HUES48 (cell line): Measurements from ENCODE around the gene RIN1.
A peak's percentile ranks its signal among the peaks of the same experiment; 100 is the strongest.
"Not testable (repeated sequence)": the region's sequence is repeated elsewhere in the genome, so short reads cannot be mapped to it uniquely, and the experiment has no call there.

Experiments used
- H3K27ac ChIP-seq: one replicate; pipeline ENCODE4 v1.7.0; 2013; ENCODE audit warnings: low read depth, low read length, inconsistent platforms
- H3K27me3 ChIP-seq: 2 replicates; pipeline ENCODE4 v1.6.1; 2013; ENCODE audit warnings: mild to moderate bottlenecking, low read length; ENCODE audit not compliant: control insufficient read depth, insufficient read depth
- H3K36me3 ChIP-seq: 2 replicates; pipeline ENCODE4 v1.6.1; 2013; ENCODE audit warnings: low read length; ENCODE audit not compliant: control insufficient read depth, insufficient read depth
- H3K4me1 ChIP-seq: 2 replicates; pipeline ENCODE4 v1.6.1; 2013; ENCODE audit warnings: mild to moderate bottlenecking, low read length; ENCODE audit not compliant: control insufficient read depth, insufficient read depth
- H3K4me3 ChIP-seq: 2 replicates; pipeline ENCODE4 v1.5.1; 2013; ENCODE audit warnings: mild to moderate bottlenecking, low read depth, low read length
- H3K9ac ChIP-seq: 2 replicates; pipeline ENCODE4 v1.6.1; 2013; ENCODE audit warnings: mild to moderate bottlenecking, low read depth, low read length, moderate library complexity
- H3K9me3 ChIP-seq: 2 replicates; pipeline ENCODE4 v1.6.1; 2013; ENCODE audit warnings: low read length; ENCODE audit not compliant: control insufficient read depth, insufficient read depth

RIN1 gene

GRCh38 chr11:66322732-66323427 is 13.4 kb downstream of the RIN1 start:
- Histone ChIP-seq H3K27ac (no peak overlapping the region), H3K4me3 (no peak overlapping the region), H3K4me1 (peaks cover 13% of the 10 kb centered on the region), H3K9ac (no peak overlapping the region), H3K36me3 (no peaks in the 10 kb centered on the region), H3K9me3 (no peaks in the 10 kb centered on the region), H3K27me3 (peaks cover 3% of the 10 kb centered on the region; the same call in 1 of the 2 replicates)

DNA sequence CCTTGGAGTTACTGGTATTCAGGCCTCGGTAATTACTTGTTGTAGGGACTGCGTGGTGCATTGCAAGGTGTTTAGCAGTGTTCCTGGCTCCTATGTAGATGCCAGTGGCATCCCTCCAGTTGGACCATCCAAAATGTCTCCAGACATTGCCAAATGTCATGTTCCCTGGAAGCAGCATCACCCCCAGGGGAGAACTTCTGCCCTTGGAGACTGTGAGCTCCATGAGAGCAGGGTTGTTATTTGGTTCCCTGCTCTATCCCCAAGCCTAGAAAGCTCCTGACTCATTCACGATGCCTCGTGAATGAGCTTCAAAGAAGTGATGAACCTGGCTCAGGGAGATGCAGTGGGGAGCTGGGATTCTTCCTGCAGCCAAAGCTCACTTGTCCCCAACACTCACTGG is 14.6 kb downstream of the RIN1 start:
- Histone ChIP-seq H3K9ac (no peak overlapping the region), H3K4me1 (peaks cover 18% of the 10 kb centered on the region), H3K36me3 (no peaks in the 10 kb centered on the region), H3K27me3 (no peaks in the 10 kb centered on the region), H3K9me3 (no peaks in the 10 kb centered on the region), H3K27ac (no peak overlapping the region), H3K4me3 (no peak overlapping the region)

GRCh38 chr11:66320748-66321147 is 15.5 kb downstream of the RIN1 start:
- not testable (repeated sequence) for H3K27ac ChIP-seq, H3K9ac ChIP-seq, H3K36me3 ChIP-seq, H3K9me3 ChIP-seq, H3K27me3 ChIP-seq, H3K4me3 ChIP-seq
- peaks cover 18% of the 10 kb centered on the region for H3K4me1 ChIP-seq

DNA sequence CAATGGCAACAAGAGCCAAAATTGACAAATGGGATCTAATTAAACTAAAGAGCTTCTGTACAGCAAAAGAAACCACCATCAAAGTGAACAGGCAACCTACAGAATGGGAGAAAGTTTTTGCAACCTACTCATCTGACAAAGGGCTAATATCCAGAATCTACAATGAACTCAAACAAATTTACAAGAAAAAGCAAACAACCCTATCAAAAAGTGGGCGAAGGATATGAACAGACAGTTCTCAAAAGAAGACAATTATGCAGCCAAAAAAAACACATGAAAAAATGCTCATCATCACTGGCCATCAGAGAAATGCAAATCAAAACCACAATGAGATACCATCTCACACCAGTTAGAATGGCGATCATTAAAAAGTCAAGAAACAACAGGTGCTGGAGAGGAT is 15.9 kb downstream of the RIN1 start:
- not testable (repeated sequence) for H3K9ac ChIP-seq, H3K9me3 ChIP-seq, H3K4me3 ChIP-seq, H3K27ac ChIP-seq, H3K27me3 ChIP-seq, H3K36me3 ChIP-seq
- peaks cover 18% of the 10 kb centered on the region for H3K4me1 ChIP-seq

GRCh38 chr11:66318600-66318970 is 17.6 kb downstream of the RIN1 start:
- peaks cover 19% of the 10 kb centered on the region for H3K4me1 ChIP-seq
- H3K9ac ChIP-seq: no peak overlapping the region
- no peak overlapping the region for H3K27ac ChIP-seq
- H3K9me3 ChIP-seq: no peaks in the 10 kb centered on the region
- H3K27me3 ChIP-seq: no peaks in the 10 kb centered on the region; the same call in 1 of the 2 replicates
- H3K36me3 ChIP-seq: no peaks in the 10 kb centered on the region
- H3K4me3 ChIP-seq: no peak overlapping the region

GRCh38 chr11:66317723-66318599 is 18.3 kb downstream of the RIN1 start:
- Histone ChIP-seq H3K27me3 (no peaks in the 10 kb centered on the region; the same call in 1 of the 2 replicates), H3K9ac (no peak overlapping the region), H3K9me3 (no peaks in the 10 kb centered on the region), H3K4me1 (peaks cover 20% of the 10 kb centered on the region), H3K36me3 (no peaks in the 10 kb centered on the region), H3K4me3 (peak overlapping the region; percentile 23; the same call in 1 of the 2 replicates), H3K27ac (peak overlapping the region; percentile 81)

- Histone ChIP-seq H3K9ac (no peak overlapping the region), H3K4me3 (peak overlapping the region; percentile 23; the same call in 1 of the 2 replicates), H3K4me1 (peaks cover 20% of the 10 kb centered on the region), H3K27ac (peak overlapping the region; percentile 81), H3K9me3 (no peaks in the 10 kb centered on the region), H3K36me3 (no peaks in the 10 kb centered on the region), H3K27me3 (no peaks in the 10 kb centered on the region; the same call in 1 of the 2 replicates)
Measured at GRCh38 chr11:66317322-66317722, 18.9 kb downstream of the RIN1 start.

- H3K4me1 ChIP-seq: peaks cover 20% of the 10 kb centered on the region
- H3K27ac ChIP-seq: peak within 1 kb of the TSS; percentile 81
- no peaks in the 10 kb centered on the region for H3K9me3 ChIP-seq
- H3K27me3 ChIP-seq: no peaks in the 10 kb centered on the region; the same call in 1 of the 2 replicates
- peak within 1 kb of the TSS; percentile 23; the same call in 1 of the 2 replicates for H3K4me3 ChIP-seq
- no peak within 1 kb of the TSS for H3K9ac ChIP-seq
- H3K36me3 ChIP-seq: no peaks in the 10 kb centered on the region
Measured at GRCh38 chr11:66316849-66317251, 19.4 kb downstream of the RIN1 start, which contains the start of gene CD248. Gene CD248 (minus strand): TSS chr11:66317044. CDS start chr11:66317027, 17 bp downstream.

DNA sequence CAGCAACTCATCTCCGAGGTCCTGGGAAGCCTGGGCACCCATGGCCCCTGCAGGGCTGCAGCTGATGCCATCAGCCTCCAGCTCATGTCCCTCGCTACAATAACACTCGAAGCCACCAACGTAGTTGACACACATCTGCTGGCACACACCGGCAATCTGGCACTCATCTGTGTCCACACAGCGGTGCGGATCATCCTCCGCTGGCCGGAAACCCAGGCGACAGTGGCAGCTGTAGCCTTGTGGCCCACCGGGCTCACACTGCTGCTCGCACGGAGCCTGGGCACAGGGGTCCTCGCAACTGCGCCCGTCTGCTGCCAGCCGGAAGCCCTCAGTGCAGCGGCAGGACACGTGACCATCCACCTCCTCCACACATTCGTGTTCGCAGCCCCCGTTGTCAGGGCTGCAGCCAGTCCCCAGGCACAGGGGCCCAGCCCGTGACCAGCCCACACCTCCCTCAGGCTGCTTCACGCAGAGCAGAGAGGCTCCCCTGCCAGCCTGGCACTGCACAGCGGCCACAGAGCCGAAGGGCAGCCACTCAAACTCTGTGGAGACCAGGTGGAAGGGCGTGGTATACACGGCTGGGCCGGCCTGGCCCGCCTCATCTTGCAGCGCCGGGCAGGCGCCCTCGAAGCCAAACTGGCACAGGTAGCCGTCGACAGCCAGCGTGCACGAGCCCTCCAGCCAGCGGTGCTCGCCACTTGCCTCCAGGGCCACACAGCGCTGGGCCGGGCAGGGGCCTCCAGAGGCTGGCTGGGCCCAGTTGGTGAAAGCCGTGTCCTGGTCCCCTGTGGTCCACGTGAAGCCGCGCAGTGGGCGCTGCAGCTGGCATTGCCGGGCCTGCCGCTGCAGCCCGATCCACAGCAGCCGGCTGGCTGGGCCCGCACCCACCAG is 20.1 kb downstream of the RIN1 start:
- H3K27ac ChIP-seq: no peak overlapping the region
- H3K4me1 ChIP-seq: peaks cover 20% of the 10 kb centered on the region
- no peak overlapping the region for H3K4me3 ChIP-seq
- no peak overlapping the region for H3K9ac ChIP-seq
- no peaks in the 10 kb centered on the region for H3K9me3 ChIP-seq
- no peaks in the 10 kb centered on the region; the same call in 1 of the 2 replicates for H3K27me3 ChIP-seq
- H3K36me3 ChIP-seq: no peaks in the 10 kb centered on the region

DNA sequence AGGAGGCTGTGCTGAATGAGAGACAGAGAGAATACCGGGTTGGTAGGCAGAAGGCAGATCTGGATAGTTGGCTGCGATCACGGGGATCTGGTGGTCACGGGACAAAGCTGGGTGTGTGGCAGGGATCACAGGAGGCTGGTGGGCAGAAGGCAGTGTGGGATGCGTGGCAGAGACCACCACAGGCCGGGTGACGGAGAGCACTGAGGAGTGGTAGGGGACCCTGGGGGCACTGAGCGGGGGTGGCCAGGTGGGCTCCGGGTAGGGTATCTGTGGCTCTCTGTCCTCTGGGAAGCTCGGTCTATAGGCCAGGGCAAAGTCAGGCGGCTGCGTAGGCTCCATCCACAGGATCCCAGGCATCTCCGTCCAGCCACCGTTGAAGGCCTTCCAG is 20.7 kb downstream of the RIN1 start:
- no peaks in the 10 kb centered on the region for H3K9me3 ChIP-seq
- no peak overlapping the region for H3K4me3 ChIP-seq
- no peaks in the 10 kb centered on the region; the same call in 1 of the 2 replicates for H3K27me3 ChIP-seq
- H3K4me1 ChIP-seq: peaks cover 20% of the 10 kb centered on the region
- no peak overlapping the region for H3K9ac ChIP-seq
- H3K27ac ChIP-seq: no peak overlapping the region
- H3K36me3 ChIP-seq: no peaks in the 10 kb centered on the region
